PC-9 (cell line): ENCODE results near the gene DMAP1. TPM values are rescaled to one million over a fixed set of nuclear protein-coding genes. Genes with fewer than 3 reads are reported as not detected.

Source experiments
- BruUV-seq: library from RNA; stranded (reverse); fragments of 400-500 nt; replicated peaks from 2 replicates; lab custom pipeline; 2021; lab: Mats Ljungman, UMichigan
- CTCF ChIA-PET: fragments of 300-600 bp; sonication (Branson Sonifier 250); formaldehyde crosslinking; loops from one replicate; lab custom pipeline; 2022; ENCODE audit warnings: antibody characterized with exemption; lab: Charles Lee
- POLR2A ChIA-PET: fragments of 300-600 bp; sonication (Branson Sonifier 250); formaldehyde crosslinking; loops from one replicate; lab custom pipeline; 2022; ENCODE audit warnings: antibody characterized with exemption; ENCODE audit not compliant: unreplicated experiment; lab: Charles Lee
- DNase-seq, 2 experiments: peaks; one replicate each; pipeline versions ENCODE4 v3.0.0 to v3.0.0-alpha.2; 2015 to 2022; ENCODE audit warnings: mixed read lengths in 1 of 2
- H2AFZ ChIP-seq: fragments of 200-600 bp; sonication (generic); 2 replicates; pipeline ENCODE4 v1.8.1; 2017; ENCODE audit warnings: antibody characterized with exemption
- H3F3A ChIP-seq: fragments of 200-600 bp; sonication (generic); 2 replicates; pipeline ENCODE4 v1.8.1; 2017; ENCODE audit warnings: antibody characterized with exemption, mild to moderate bottlenecking, low read depth; ENCODE audit not compliant: insufficient read depth
- H3K27ac ChIP-seq: fragments of 200-600 bp; sonication (generic); 2 replicates; pipeline ENCODE4 v1.6.1; 2016; ENCODE audit warnings: mixed run types
- H3K27me3 ChIP-seq: fragments of 200-600 bp; sonication (generic); 2 replicates; pipeline ENCODE4 v1.6.1; 2016; ENCODE audit warnings: low read depth, mixed run types; ENCODE audit not compliant: insufficient read depth
- H3K36me3 ChIP-seq: fragments of 200-600 bp; sonication (generic); 2 replicates; pipeline ENCODE4 v1.6.1; 2016; ENCODE audit warnings: low read depth, mixed run types
- H3K4me1 ChIP-seq: fragments of 200-600 bp; sonication (generic); replicated peaks from 2 replicates; pipeline ENCODE4 v1.6.1; 2016; ENCODE audit warnings: mixed run types; ENCODE audit not compliant: insufficient read depth
- H3K4me2 ChIP-seq: fragments of 200-600 bp; sonication (generic); 2 replicates; pipeline ENCODE4 v1.6.1; 2017; ENCODE audit warnings: mixed run types
- H3K4me3 ChIP-seq: fragments of 200-600 bp; sonication (generic); 2 replicates; pipeline ENCODE4 v1.6.1; 2016; ENCODE audit warnings: mixed run types
- H3K79me2 ChIP-seq: fragments of 200-600 bp; sonication (generic); 2 replicates; pipeline ENCODE4 v1.6.1; 2017; ENCODE audit warnings: low read depth, mixed run types
- H3K9me2 ChIP-seq: fragments of 200-600 bp; sonication (generic); 2 replicates; pipeline ENCODE4 v1.8.1; 2017; ENCODE audit warnings: mild to moderate bottlenecking; ENCODE audit not compliant: insufficient read depth
- H3K9me3 ChIP-seq: fragments of 200-600 bp; sonication (generic); 2 replicates; pipeline ENCODE4 v1.8.1; 2016; ENCODE audit warnings: low read depth; ENCODE audit not compliant: insufficient read depth
- H4K20me1 ChIP-seq: fragments of 200-600 bp; sonication (generic); 2 replicates; pipeline ENCODE4 v1.8.1; 2017; ENCODE audit not compliant: insufficient read depth
- EZH2 ChIP-seq: fragments of 200-600 bp; sonication (generic); IDR thresholded peaks from 2 replicates; pipeline ENCODE4 v1.8.0; 2017; ENCODE audit warnings: antibody characterized with exemption, low read depth
- intact Hi-C: fragments of 100-400 bp; cut with micrococcal nuclease; formaldehyde crosslinking; loops from one replicate; pipeline ENCODE4 v1.10.0; 2022; ENCODE audit not compliant: unreplicated experiment
- total RNA-seq: library from RNA; stranded (reverse); gene quantifications from 2 replicates; pipeline ENCODE4 v1.2.3, GENCODE V29; 2021
- TF ChIP-seq, protein P1 (sequence below): fragments of 200-600 bp; sonication (generic); conservative IDR thresholded peaks from 2 replicates; pipeline ENCODE4 v1.6.1; 2017; ENCODE audit warnings: mixed run types, antibody characterized with exemption, mild to moderate bottlenecking, moderate library complexity

DMAP1 gene
- total RNA-seq, 1 experiment from 2014 or later, result 54.2 TPM

GRCh38 chr1:44236490-44237272 is 23.4 kb downstream of the DMAP1 start:
- Histone ChIP-seq H3K4me3 (no peak overlapping the region), H3K9me3 (no peaks in the 10 kb centered on the region), H3K4me2 (no peak overlapping the region), H3K9me2 (no peaks in the 10 kb centered on the region), H3F3A (no peaks in the 10 kb centered on the region), H4K20me1 (peaks cover 3% of the 10 kb centered on the region), H3K27ac (no peak overlapping the region), H3K36me3 (no peaks in the 10 kb centered on the region), H2AFZ (no peak overlapping the region), H3K4me1 (no peaks in the 10 kb centered on the region), H3K27me3 (no peaks in the 10 kb centered on the region), H3K79me2 (no peaks in the 10 kb centered on the region)
- no TSS peak for BruUV-seq
- intact Hi-C loops, result no loop called here
- ChIA-PET CTCF (no interaction called here), POLR2A (no interaction called here)
- DNase-seq, result no peak
- TF ChIP-seq EZH2, result no peak
- TF ChIP-seq, protein P1, sequence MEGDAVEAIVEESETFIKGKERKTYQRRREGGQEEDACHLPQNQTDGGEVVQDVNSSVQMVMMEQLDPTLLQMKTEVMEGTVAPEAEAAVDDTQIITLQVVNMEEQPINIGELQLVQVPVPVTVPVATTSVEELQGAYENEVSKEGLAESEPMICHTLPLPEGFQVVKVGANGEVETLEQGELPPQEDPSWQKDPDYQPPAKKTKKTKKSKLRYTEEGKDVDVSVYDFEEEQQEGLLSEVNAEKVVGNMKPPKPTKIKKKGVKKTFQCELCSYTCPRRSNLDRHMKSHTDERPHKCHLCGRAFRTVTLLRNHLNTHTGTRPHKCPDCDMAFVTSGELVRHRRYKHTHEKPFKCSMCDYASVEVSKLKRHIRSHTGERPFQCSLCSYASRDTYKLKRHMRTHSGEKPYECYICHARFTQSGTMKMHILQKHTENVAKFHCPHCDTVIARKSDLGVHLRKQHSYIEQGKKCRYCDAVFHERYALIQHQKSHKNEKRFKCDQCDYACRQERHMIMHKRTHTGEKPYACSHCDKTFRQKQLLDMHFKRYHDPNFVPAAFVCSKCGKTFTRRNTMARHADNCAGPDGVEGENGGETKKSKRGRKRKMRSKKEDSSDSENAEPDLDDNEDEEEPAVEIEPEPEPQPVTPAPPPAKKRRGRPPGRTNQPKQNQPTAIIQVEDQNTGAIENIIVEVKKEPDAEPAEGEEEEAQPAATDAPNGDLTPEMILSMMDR, result no peak

DNA sequence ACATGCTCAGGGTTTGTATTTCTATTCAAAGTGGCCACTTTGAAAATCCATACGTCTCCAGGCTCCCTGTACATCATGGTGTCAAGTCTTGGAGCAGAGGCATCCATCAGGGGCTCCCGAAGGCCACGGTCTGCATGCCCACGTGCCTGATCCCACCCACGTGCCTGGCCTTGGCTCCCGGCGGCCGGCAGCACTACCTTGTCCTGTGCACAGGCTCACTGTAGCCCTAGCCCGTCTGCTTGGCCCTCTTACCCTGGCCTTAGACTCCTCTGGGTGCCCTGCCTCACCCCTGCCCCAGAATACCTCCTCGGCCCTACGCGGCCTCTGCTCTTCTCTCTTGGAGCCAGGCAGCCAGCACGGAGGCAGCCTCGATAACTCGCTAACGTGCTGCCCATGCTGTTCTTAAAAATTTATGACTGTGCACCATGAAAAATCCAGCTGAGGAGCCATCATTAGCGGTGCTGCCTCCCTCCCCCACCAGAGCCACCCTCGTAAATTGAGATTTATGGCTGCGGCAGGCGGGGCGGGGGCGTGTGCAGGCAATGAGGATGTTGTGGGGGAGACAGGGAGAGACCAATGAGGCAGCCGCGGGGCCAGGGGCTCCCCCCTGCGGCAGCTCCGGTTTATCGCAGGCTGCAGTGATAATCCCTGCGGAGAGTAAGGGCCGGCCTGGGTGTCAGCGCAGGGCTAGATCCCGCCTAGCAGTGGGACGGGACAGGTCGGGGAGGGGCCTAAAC is 24.6 kb downstream of the DMAP1 start:
- DNase-seq, result no peak
- Histone ChIP-seq H3K4me2 (no peak overlapping the region), H3K4me1 (no peaks in the 10 kb centered on the region), H2AFZ (no peak overlapping the region), H3K9me2 (no peaks in the 10 kb centered on the region), H3K9me3 (no peaks in the 10 kb centered on the region), H4K20me1 (peaks cover 3% of the 10 kb centered on the region), H3K27me3 (no peaks in the 10 kb centered on the region), H3K27ac (no peak overlapping the region), H3F3A (no peaks in the 10 kb centered on the region), H3K36me3 (no peaks in the 10 kb centered on the region), H3K79me2 (no peaks in the 10 kb centered on the region), H3K4me3 (no peak overlapping the region)
- ChIA-PET POLR2A (no interaction called here), CTCF (no interaction called here)
- BruUV-seq, result no TSS peak
- intact Hi-C loops, result no loop called here
- TF ChIP-seq, protein P1, result no peak
- TF ChIP-seq EZH2, result no peak

- no TSS peak for BruUV-seq
- peaks cover 3% of the 10 kb centered on the region for H4K20me1 ChIP-seq
- no peaks in the 10 kb centered on the region for H3K27me3 ChIP-seq
- H3K9me2 ChIP-seq, result no peaks in the 10 kb centered on the region
- no peaks in the 10 kb centered on the region for H3K9me3 ChIP-seq
- no peak for DNase-seq
- intact Hi-C loops, result no loop called here
- H3K36me3 ChIP-seq, result no peaks in the 10 kb centered on the region
- CTCF ChIA-PET, result no interaction called here
- no peaks in the 10 kb centered on the region for H3F3A ChIP-seq
- POLR2A ChIA-PET, result no interaction called here
- H3K4me1 ChIP-seq, result no peaks in the 10 kb centered on the region
- no peak overlapping the region for H3K4me2 ChIP-seq
- H2AFZ ChIP-seq, result no peak overlapping the region
- H3K79me2 ChIP-seq, result no peaks in the 10 kb centered on the region
- H3K27ac ChIP-seq, result no peak overlapping the region
- no peak overlapping the region for H3K4me3 ChIP-seq
- TF ChIP-seq, protein P1, result no peak
- no peak for TF ChIP-seq EZH2
Observed at GRCh38 chr1:44238660-44239059, 25.4 kb downstream of the DMAP1 start.
